Measurements from ENCODE around the gene HS3ST5.
A peak's percentile ranks its signal among the peaks of the same experiment; 100 is the strongest.

HS3ST5 gene

GRCh38 chr6:114119056-114119455, 223.8 kb downstream of the HS3ST5 start:
- ChIA-PET POLR2A (no interaction called here), CTCF (no interaction called here)
- no peak for DNase-seq (ENCODE audit: extremely low spot score)
- no peak for TF ChIP-seq SP1 (IDR thresholded peaks at IDR 0.05)
- TF ChIP-seq FOXK2 (IDR thresholded peaks at IDR 0.05), result no peak

- TF ChIP-seq ELF4 (IDR thresholded peaks at IDR 0.05), result no peak
- TF ChIP-seq FOXA1 (IDR thresholded peaks at IDR 0.05), result no peak
- TF ChIP-seq L3MBTL2 (conservative IDR thresholded peaks at IDR 0.05), result no peak
- DNase-seq (ENCODE audit: extremely low spot score), result no peak
- POLR2A ChIA-PET, result no interaction called here
- CTCF ChIA-PET, result no interaction called here
These were observed 227.2 kb downstream of the HS3ST5 start for GRCh38 chr6:114115652-114116051.

GRCh38 chr6:114108119-114109002, 234.5 kb downstream of the HS3ST5 start:
- peak; percentile 75 for DNase-seq (ENCODE audit: extremely low spot score)
- TF ChIP-seq TARDBP (IDR thresholded peaks at IDR 0.05) (no peak), PKNOX1 (IDR thresholded peaks at IDR 0.05) (peak; percentile 49)
- CTCF ChIA-PET, result interaction anchor here (0.5 to 1.6 kb wide), 22 partner anchors 8 to 1256 kb away, joined by 3 to 10 read pairs (median 3); no protein-coding TSS in a partner anchor
- POLR2A ChIA-PET, result no interaction called here

DNA sequence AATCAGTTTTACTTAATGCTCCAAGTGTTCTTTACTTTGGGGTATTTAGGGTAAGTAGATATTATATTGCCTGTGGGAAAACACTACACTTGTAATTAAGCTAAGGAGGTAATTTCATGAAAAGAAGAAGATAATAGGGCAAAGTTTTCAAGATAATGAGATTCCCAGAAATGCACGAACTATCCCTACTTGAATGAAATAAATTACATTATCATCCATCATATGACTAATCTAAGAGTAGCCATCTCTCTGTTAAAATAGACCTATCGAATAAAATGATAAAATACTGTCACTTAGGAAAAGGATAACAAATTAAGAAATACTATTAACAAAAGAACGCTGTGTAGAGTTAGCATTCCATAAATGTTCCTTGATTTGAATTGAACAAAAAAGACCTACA, 236.8 kb downstream of the HS3ST5 start:
- ChIA-PET POLR2A (no interaction called here), CTCF (no interaction called here)
- TF ChIP-seq FOXM1 (IDR thresholded peaks at IDR 0.05; ENCODE audit: borderline replicate concordance), result no peak
- no peak for TF ChIP-seq SUZ12 (IDR thresholded peaks at IDR 0.05)
- TF ChIP-seq SP1 (IDR thresholded peaks at IDR 0.05), result no peak
- TF ChIP-seq L3MBTL2 (conservative IDR thresholded peaks at IDR 0.05), result no peak
- TF ChIP-seq NFRKB (IDR thresholded peaks at IDR 0.05), result no peak
- no peak for TF ChIP-seq ZNF384 (IDR thresholded peaks at IDR 0.05)
- TF ChIP-seq BHLHE40 (IDR thresholded peaks at IDR 0.05; ENCODE audit: borderline replicate concordance), result no peak
- no peak for TF ChIP-seq HDGF (IDR thresholded peaks at IDR 0.05; ENCODE audit: borderline replicate concordance)
- no peak for TF ChIP-seq ARNT (IDR thresholded peaks at IDR 0.05)
- no peak for TF ChIP-seq CTBP1 (IDR thresholded peaks at IDR 0.05; ENCODE audit: borderline replicate concordance)
- TF ChIP-seq PKNOX1 (IDR thresholded peaks at IDR 0.05), result no peak
- TF ChIP-seq FOXK2 (IDR thresholded peaks at IDR 0.05), result no peak
- TF ChIP-seq FOXA1 (IDR thresholded peaks at IDR 0.05), result no peak
- TF ChIP-seq TARDBP (IDR thresholded peaks at IDR 0.05), result no peak
- TF ChIP-seq LEF1 (IDR thresholded peaks at IDR 0.05; ENCODE audit: borderline replicate concordance), result no peak
- no peak for TF ChIP-seq ELF4 (IDR thresholded peaks at IDR 0.05)
- DNase-seq (ENCODE audit: extremely low spot score), result no peak

GRCh38 chr6:114101255-114101654, 241.6 kb downstream of the HS3ST5 start:
- POLR2A ChIA-PET, result no interaction called here
- CTCF ChIA-PET, result no interaction called here
- TF ChIP-seq CTBP1 (IDR thresholded peaks at IDR 0.05; ENCODE audit: borderline replicate concordance) (no peak), LEF1 (IDR thresholded peaks at IDR 0.05; ENCODE audit: borderline replicate concordance) (no peak), L3MBTL2 (conservative IDR thresholded peaks at IDR 0.05) (no peak), HDGF (IDR thresholded peaks at IDR 0.05; ENCODE audit: borderline replicate concordance) (no peak), ELF4 (IDR thresholded peaks at IDR 0.05) (no peak), ZNF384 (IDR thresholded peaks at IDR 0.05) (no peak), SP1 (IDR thresholded peaks at IDR 0.05) (no peak), FOXK2 (IDR thresholded peaks at IDR 0.05) (no peak), SUZ12 (IDR thresholded peaks at IDR 0.05) (no peak), ARNT (IDR thresholded peaks at IDR 0.05) (no peak), FOXM1 (IDR thresholded peaks at IDR 0.05; ENCODE audit: borderline replicate concordance) (no peak), BHLHE40 (IDR thresholded peaks at IDR 0.05; ENCODE audit: borderline replicate concordance) (no peak), NFRKB (IDR thresholded peaks at IDR 0.05) (no peak), FOXA1 (IDR thresholded peaks at IDR 0.05) (no peak), TARDBP (IDR thresholded peaks at IDR 0.05) (no peak), PKNOX1 (IDR thresholded peaks at IDR 0.05) (no peak)

GRCh38 chr6:114100215-114100994, 242.4 kb downstream of the HS3ST5 start:
- ChIA-PET POLR2A (no interaction called here), CTCF (interaction anchor here (0.9 kb wide), 1 partner anchor 8 kb away, joined by 3 read pairs; no protein-coding TSS in a partner anchor)
- DNase-seq (ENCODE audit: extremely low spot score), result no peak
- TF ChIP-seq CTBP1 (IDR thresholded peaks at IDR 0.05; ENCODE audit: borderline replicate concordance) (no peak), ZNF384 (IDR thresholded peaks at IDR 0.05) (no peak), L3MBTL2 (conservative IDR thresholded peaks at IDR 0.05) (no peak)

More at GRCh38 chr6:114101255-114101654, 241.6 kb downstream of the HS3ST5 start:
- DNase-seq (ENCODE audit: extremely low spot score), result no peak
